ENCODE measurements around the gene LEMD1.

DNA sequence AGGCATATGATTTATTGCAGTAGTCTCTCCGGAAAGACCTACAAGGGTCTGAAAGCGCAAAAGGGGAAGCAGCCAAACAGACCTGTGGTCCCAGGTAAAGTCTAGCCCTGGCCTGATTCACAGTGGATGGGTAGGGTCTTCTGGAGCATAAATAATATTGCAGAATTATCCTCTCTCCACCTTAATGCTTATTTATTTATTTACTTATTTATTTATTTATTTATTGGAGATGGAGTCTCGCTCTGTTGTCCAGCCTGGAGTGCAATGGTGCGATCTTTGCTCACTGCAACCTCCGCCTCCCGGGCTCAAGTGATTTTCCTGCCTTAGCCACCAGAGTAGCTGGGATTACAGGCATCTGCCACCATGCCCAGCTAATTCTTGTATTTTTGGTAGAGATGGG is 53.4 kb downstream of the LEMD1 start:
- TF ChIP-seq CTCF (IDR thresholded peaks at IDR 0.05) (no peak), TCF7L2 (IDR thresholded peaks at IDR 0.05; ENCODE audit: low read depth, low read length) (no peak), SIN3A (IDR thresholded peaks at IDR 0.05; ENCODE audit: borderline replicate concordance, insufficient read depth, low read depth, low read length) (no peak)
- TF ChIP-seq, protein P1, sequence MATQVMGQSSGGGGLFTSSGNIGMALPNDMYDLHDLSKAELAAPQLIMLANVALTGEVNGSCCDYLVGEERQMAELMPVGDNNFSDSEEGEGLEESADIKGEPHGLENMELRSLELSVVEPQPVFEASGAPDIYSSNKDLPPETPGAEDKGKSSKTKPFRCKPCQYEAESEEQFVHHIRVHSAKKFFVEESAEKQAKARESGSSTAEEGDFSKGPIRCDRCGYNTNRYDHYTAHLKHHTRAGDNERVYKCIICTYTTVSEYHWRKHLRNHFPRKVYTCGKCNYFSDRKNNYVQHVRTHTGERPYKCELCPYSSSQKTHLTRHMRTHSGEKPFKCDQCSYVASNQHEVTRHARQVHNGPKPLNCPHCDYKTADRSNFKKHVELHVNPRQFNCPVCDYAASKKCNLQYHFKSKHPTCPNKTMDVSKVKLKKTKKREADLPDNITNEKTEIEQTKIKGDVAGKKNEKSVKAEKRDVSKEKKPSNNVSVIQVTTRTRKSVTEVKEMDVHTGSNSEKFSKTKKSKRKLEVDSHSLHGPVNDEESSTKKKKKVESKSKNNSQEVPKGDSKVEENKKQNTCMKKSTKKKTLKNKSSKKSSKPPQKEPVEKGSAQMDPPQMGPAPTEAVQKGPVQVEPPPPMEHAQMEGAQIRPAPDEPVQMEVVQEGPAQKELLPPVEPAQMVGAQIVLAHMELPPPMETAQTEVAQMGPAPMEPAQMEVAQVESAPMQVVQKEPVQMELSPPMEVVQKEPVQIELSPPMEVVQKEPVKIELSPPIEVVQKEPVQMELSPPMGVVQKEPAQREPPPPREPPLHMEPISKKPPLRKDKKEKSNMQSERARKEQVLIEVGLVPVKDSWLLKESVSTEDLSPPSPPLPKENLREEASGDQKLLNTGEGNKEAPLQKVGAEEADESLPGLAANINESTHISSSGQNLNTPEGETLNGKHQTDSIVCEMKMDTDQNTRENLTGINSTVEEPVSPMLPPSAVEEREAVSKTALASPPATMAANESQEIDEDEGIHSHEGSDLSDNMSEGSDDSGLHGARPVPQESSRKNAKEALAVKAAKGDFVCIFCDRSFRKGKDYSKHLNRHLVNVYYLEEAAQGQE (IDR thresholded peaks at IDR 0.05; ENCODE audit: insufficient read depth in 1 of 2, low read depth in 2 of 2, low read length in 1 of 2), result no peak
